GM18517 (cell line): Measurements from ENCODE around the gene P2RY11.

Source experiments
- ATAC-seq: cut with Tn5 transposase; IDR thresholded peaks from one replicate; pipeline ENCODE4 v1.9.1; 2021; ENCODE audit warnings: mild to moderate bottlenecking, moderate library complexity; ENCODE audit not compliant: unreplicated experiment

Gene P2RY11

GRCh38 chr19:10138879-10139795 is 27.6 kb downstream of the P2RY11 start:
- ATAC-seq: no peak

- ATAC-seq: no peak
Observed at GRCh38 chr19:10139952-10140351, 28.5 kb downstream of the P2RY11 start.

- no peak for ATAC-seq
Observed at GRCh38 chr19:10141479-10141878, 30.0 kb downstream of the P2RY11 start.

GRCh38 chr19:10141973-10142372 is 30.5 kb downstream of the P2RY11 start:
- no peak for ATAC-seq

- ATAC-seq: no peak
Observed at GRCh38 chr19:10142701-10143375, 31.3 kb downstream of the P2RY11 start.

GRCh38 chr19:10143681-10144080 is 32.2 kb downstream of the P2RY11 start:
- ATAC-seq: no peak

- ATAC-seq: no peak
Observed at GRCh38 chr19:10144361-10144760, 32.9 kb downstream of the P2RY11 start.

GRCh38 chr19:10145031-10145430 is 33.5 kb downstream of the P2RY11 start:
- ATAC-seq: no peak

GRCh38 chr19:10146142-10146541 is 34.6 kb downstream of the P2RY11 start:
- no peak for ATAC-seq

- no peak for ATAC-seq
Observed at GRCh38 chr19:10149427-10149826, 37.9 kb downstream of the P2RY11 start.

- ATAC-seq: no peak
Observed at GRCh38 chr19:10151521-10151920, 40.0 kb downstream of the P2RY11 start.

GRCh38 chr19:10152100-10152499 is 40.6 kb downstream of the P2RY11 start:
- no peak for ATAC-seq

- no peak for ATAC-seq
Observed at GRCh38 chr19:10155839-10156238, 44.3 kb downstream of the P2RY11 start.

GRCh38 chr19:10158071-10158470 is 46.6 kb downstream of the P2RY11 start:
- no peak for ATAC-seq

GRCh38 chr19:10158485-10158884 is 47.0 kb downstream of the P2RY11 start:
- ATAC-seq: no peak

GRCh38 chr19:10159610-10160009 is 48.1 kb downstream of the P2RY11 start:
- ATAC-seq: no peak

- no peak for ATAC-seq
Observed at GRCh38 chr19:10163536-10163935, 52.0 kb downstream of the P2RY11 start.
